Stimulated activated naive CD4-positive, alpha-beta T cell treated with Interleukin-2 at 50 U/mL for 16 hours (primary cell): Measurements from ENCODE around the gene DLG2.
"Not testable (repeated sequence)": the region's sequence is repeated elsewhere in the genome, so short reads cannot be mapped to it uniquely, and the experiment has no call there.

Source experiments
- DNase-seq: peaks from one replicate; lab custom pipeline; 2025; lab: John Stamatoyannopoulos, UW

DLG2 gene

DNA sequence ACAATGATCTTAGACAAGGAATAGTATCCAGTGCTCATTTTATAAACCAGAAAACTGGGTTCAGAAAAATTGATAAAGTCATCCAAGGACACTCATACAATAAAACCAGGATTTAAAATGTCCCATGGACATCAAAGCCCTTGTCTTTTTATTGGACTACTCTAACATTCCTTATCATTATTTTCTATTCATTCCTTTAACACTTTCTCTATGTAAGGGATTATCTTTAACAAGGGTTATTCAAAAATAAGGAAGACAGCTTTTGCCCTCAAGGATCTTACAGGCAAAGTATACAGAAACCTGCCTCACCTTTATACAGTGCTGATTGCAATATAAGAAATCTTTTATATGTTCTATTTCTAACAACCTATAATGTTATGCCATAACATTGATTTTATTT lies 790.8 kb downstream of the DLG2 start:
- no peak for DNase-seq

DNA sequence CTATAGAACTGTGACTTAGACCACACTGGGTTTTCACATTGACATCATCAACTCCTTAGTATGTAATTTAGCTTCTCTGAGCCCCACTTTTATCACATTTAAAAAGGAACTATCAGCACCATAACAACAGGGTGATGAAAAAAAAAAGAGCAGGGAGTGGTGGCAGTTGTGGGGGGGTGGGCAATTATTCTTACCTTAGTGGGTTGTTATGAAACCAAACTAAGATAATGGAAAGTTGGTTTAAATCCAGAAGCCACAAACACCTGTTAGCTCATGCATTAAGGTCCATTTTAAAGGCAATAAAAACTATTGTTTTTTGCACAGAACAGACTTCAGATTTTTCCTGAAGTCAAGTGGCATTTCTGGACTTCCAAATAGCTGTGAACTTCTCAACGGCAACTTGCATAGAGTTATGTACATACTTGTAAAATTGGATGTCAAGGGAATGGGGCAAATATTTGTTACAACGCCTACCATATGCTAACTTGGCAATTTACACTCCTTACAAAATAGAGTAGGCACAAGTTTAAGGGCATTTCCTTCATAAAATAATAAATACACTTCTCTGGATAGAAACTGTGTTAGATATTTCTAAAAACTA lies 793.6 kb downstream of the DLG2 start:
- DNase-seq, result no peak

DNA sequence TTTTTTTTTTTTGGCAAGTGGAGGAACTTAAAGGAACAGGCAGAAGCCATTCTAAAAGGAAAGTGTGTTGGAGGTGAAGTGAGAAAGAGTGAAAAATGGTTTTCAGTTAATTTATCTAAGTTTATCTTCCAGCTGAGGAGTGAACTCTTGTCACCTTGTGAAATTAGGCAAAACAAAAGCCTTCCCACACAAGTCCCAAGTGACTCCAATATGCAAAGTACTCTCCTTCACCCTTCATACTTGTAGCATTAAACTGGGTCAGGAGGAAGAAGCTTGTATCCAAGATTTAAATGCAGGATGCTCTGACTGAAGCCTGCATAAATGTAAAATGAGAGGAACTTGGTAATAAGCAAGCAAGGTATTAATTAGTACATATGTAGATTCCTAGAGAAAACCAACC lies 796.8 kb downstream of the DLG2 start:
- no peak for DNase-seq

DNA sequence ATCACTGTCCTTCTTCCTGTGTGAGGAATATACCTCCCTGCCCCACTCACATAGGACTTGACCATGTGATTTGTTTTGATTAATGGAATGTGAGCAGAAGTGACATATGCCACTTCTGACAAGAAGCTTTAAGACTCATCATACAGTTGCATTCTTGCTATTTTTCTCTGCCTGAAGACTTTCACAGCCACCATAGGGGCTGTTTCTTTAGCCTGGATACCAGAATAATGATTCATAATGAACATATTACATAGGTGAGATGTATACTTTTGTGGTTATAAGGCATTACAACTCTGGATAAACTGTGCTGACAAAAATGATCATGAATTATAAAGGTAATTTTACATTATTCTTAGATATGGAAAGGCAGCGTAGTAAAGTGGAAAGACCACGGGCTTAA lies 798.0 kb downstream of the DLG2 start:
- no peak for DNase-seq

DNA sequence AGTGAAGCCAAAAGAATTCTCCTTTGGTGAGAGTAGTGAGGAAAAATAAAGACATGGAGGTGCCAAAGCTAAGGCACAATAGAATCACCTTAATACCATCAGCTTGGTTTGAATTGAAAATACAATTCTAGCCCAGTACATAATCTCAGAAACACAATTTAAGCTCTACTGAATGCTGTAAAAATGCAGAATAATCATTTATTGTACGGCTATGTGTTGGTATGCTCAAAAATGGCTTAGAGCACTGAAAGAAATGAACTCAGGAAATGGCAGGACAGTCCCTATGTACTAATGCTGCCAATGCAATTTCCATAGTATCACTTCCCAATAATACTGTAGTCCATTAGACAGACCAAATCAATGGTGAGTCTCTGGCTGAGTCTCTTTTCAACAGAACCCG lies 798.5 kb downstream of the DLG2 start:
- DNase-seq, result no peak

DNA sequence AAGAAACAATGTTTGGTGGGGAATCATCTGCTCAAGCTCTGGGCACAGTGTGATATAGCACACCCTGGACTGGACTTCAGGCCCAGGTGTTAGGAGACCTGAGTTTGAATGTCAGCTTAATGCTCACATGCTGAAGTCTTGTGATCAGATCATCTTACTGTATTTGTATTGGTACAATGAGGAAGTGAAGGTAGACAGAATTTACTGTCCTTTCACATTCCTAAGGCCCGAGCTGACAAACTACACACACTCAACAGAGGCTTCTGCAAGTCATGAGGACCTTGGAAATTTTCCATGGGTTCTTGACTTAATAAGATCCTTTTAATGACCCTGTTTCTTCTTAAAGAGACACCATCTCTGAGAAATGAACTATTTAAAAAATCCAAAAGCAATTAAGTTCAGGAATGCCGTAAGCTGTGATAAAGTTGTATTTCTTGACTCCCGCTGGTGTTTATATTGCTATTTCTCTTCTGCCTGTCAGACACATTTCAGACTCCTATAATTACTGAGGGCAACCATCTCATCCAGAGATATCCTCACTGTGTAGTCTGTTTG lies 802.0 kb downstream of the DLG2 start:
- DNase-seq, result no peak

DNA sequence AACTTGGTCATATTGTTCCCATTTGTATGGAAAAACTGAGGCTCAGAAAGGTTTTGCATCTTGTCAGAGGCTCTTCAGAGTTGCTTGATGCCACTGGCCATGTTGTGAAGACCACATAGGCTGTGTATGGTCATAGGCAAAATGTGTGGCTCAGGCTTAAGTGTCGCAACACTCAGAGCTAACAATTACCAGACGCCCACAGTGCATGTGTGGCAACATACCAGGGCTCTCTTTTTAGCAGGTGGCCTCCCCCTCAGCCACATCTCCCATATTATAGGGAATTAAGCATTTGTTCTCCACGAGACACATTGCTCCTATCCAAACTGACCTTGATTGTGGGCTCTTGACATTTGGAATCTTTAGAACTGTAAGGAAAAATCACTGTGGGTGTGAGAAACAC lies 802.5 kb downstream of the DLG2 start:
- no peak for DNase-seq

DNA sequence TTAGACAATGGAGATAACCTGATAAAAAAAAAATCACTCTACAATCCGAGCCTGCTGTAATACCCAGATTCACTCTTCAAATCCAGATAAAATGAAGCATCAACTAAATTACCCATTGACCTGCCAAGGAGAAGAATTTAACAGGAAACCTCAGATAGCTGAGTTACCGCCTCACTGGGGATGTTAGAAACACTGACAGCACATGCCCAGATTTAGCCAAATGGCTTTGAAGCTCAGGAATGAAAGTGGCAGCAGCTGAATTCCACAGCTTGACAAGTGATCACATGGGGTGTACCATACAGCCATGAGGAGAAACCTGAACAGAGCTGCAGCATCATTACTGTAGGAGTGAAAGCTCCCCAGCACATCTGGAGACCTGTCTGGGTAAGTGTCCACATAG lies 807.6 kb downstream of the DLG2 start:
- no peak for DNase-seq

DNA sequence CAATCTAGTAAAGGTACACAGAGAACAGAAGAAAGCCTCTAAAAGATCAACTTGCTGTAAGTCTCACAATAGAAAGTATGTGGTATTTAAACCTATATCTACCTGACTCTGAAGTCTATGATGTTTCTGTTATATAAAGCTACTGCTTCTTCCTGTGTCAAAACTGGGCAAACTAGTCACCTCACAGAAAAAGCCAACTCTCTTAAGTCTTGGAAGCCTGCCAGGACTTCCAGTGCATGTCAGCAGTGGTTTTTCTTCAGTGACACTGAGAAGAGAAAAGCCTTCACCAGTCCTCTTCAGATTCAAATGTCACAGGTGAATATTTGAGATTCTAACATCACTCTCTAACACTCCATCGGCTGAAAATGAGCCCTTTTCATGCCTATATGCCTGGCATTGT lies 808.0 kb downstream of the DLG2 start:
- no peak for DNase-seq

DNA sequence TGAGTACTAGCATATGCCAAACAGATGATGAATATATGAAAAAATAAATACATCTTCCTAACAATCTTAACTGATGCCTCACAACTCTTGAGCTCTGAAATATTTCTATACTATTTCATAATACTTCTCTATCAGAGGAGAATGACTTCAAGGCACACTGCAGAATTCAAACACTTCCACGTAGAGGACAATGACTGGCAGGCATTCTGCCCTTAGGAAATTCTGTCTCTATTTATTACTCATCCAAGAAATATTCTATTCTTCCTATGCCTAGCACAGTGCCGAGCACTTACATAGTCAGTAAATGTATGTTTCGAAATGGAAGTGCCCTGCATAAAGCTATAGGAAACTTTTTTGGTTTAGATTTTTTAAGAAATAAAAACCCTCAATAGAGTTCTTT lies 809.1 kb downstream of the DLG2 start:
- no peak for DNase-seq

DNA sequence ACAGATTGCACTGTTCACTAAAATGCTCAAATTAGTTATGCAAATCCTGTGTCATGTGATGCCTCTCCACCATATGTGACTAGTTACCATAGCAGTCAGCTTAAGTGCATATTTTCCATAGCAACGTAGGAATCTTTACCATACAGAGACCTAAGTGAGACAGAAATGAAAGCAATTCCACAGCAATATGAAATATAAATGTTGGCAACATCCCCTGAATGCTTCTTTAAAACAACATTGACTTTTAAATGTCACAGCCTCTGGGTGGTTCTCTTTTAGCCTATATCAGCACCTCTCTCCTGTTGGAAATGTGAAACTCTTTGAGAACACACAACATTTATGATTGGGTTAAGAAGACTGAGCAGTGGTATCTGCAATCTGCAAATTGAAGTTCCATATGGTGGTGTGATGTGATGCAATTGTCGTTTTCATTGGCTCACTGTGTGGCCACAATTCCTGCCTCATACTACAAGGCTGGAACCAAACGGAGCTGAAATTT lies 814.6 kb downstream of the DLG2 start:
- no peak for DNase-seq

DNA sequence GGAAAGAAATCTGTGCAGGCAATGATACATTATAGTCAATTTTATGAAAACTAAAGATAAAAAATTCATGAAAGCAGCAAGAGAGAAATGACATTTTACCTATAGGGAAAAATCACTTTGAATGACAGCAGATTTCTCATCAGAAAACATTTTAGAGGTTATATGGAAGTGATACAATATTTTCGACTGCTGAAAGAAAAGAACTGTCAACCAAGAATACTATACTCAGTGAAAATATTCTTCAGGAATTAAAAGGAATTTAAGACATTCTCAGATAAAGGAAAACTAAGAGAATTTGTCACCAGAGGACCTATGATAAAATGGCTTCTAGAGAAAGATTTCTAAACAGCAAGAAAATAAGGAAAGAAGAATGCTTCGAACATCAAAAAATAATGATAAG lies 820.8 kb downstream of the DLG2 start:
- DNase-seq, result no peak

DNA sequence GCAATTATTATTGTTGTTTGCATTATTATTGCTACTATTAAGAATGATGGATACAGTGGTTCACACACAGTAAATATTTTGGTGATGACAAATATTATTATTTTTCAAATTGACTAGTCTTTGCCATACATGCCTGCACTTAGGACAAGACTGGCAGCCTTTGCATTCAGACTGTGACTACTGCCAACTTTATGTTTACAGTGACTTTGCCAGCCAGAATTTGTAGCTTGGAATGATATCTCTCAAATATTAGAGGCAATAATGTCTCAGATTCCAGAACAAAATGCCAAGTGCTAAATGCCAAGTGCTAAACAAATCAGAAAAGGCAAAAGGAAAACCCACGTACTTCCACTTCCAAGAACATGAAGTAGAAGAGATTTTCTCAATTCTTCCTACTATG lies 823.1 kb downstream of the DLG2 start:
- DNase-seq, result no peak

DNA sequence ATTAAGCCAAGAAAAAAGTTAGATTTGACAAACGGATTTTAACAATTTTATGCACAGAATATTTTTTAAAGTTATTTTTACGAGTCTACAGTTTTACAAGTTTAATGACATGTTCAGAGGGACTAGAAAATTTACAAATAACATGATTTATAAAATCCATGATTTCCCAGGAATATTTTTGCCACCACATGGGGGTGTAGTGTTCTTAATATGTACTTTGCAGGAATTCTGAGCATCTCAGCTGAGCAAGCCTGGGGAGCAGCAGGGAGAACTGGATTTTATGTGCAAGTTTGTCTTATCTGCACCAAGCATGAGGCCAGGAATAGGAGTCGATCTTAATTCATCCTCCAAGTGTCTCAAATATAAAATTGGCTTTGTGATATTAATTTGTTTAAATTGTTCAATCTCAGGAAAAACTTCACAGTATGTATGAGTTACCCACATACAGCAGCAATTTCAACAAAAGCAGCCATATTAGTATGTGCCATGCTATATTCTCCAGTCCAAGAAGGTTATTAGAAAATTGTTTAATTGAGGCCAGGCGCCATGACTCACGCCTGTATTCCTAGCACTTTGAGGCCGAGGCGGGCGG lies 826.3 kb downstream of the DLG2 start:
- no peak for DNase-seq

DNA sequence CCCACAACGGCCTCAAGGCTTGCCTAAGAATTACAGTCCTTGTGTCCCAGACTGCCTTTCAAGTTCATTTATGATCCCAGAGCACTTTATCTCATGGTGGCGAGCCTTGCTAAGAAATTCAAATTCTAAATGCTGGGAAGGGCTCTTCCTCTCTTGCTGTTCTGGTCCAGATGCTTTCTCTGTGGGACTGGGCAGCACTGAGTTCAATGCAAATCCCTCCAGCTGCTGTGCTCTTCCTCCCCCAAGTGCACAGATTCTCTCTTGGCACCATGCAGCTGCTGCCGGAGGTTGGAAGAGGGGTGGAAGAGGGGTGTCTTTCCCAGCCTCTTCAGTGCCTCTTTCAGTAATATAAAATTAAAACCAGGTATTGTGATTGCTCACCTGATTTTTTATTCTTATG lies 828.0 kb downstream of the DLG2 start:
- DNase-seq, result no peak

DNA sequence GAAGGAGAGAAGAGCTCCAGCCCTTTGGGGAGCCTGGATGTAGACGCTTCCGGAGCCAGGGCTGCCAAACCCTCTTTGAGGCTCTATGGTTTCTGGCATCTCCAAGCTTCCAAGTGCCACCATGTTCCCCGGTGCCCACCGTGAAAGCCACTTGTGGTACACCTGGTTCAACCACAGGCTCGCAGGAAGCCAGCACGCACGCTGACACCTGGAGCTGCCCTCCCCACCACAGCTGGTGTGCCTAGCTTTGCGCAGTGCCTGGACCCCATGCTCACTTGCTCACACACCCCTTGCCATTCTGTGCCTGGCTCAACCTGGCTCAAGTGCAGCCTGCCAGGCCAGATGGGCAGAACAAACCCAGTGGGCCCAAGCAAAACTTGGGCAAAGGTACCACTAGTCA lies 831.4 kb downstream of the DLG2 start:
- no peak for DNase-seq

DNA sequence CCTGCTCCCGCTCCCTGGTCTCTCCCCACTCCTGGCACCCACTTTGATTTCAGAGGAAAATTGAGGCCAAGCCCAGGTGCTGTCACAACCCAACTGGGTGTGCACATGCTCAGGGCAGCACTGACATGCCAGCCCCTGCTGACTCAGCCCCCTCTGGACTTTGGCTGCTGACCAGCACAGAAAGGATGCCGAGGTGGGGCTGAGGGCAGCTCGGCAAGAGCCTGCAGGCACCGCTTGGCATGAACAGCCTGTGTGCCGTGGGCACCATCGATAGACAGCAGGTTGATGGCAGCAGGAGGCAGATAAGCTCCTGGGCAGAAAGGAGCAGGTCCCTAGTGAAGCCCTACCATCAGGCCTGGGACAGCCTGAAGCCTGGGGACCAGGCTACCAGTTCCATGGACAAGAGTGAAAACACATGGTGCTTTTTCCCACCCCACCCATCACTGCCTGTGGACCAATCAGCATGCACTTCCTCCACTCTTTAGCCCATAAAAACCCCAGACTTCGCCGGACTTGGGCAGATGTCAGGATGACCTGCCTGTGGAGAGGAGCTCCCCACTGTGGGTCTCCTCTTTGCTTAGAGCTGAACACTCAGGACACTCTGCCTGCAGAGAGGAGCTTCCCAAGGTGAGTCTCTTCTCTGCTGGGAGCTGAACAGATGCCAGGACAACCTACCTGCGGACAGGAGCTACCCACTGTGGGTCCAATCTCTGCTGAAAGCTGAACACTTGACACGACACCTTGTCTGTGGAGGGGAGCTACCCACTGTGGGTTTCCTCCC lies 832.3 kb downstream of the DLG2 start:
- no peak for DNase-seq

DNA sequence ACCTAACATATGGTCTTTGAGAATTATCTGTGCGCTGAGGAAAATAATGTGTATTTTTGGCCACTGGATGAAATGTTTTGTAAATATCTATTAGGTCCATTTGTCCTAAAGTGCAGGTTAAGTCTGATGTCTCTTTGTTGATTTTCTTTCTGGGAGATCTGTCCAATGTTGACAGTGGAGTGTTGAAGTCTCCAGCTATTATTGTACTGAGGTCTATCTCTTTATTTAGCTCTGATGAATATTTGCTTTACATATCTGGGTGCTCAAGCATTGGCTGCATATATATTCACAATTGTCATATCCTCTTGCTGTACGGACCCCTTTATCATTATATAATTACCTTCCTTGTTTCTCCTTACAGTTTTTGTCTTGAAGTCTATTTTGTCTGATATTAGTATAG lies 833.8 kb downstream of the DLG2 start:
- DNase-seq, result no peak

DNA sequence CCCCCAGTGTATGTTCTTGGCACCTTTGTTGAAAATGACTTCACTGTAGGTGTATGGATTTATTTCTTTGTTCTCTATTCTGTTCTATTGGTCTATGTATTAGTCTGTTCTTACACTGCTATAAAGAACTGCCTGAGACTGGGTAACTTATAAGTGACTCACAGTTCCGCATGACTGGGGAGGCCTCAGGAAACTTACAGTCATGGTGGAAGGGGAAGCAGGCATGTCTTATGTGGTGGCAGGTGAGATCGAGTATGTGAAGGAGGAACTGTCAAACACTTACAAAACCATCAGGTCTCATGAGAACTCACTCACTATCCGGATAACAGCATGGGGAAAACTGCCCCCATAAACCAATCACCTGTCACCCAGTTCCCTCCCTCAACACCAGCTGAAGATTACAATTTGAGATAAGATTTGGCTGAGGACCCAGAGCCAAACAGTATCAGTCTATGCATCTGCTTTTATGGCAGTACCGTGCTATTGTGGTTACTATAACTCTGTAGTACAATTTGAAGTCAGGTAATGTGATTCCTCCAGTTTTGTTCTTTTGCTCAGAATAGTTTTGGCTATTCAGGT lies 836.2 kb downstream of the DLG2 start:
- no peak for DNase-seq

DNA sequence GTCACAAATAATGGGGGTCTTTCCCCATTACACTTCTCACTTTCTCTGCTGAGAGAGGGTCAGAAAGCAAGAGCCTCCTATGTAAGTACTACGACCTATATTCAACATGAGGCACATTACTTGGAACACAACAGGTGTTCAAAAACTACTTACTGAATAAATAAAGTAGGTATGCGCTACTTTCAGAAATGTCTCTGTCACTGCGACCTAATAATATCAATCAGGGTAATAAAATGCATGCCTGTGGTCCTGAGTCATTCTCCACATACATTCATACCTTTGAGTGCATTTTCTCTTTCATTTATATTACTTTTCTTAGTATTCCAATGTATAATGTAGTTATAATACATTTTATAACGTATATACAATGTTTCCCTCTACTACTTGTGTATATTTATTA lies 838.9 kb downstream of the DLG2 start:
- no peak for DNase-seq

DNA sequence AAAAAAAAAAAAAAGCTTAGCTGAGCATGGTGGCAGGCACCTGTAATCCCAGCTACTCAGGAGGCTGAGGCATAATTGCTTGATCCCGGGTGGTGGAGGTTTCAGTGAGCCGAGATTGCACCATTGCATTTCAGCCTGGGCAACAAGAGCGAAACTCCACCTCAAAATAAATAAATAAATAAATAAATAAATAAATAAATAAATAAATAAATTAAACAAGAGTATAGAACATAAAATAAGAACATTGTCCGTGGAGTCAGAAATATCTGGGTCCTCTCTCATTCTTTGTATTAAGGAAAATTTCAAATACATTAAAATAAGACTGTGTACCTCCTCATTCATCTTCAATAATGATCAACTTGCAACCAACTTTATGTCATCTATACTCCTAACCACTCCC lies 843.0 kb downstream of the DLG2 start:
- DNase-seq, result not testable (repeated sequence)

DNA sequence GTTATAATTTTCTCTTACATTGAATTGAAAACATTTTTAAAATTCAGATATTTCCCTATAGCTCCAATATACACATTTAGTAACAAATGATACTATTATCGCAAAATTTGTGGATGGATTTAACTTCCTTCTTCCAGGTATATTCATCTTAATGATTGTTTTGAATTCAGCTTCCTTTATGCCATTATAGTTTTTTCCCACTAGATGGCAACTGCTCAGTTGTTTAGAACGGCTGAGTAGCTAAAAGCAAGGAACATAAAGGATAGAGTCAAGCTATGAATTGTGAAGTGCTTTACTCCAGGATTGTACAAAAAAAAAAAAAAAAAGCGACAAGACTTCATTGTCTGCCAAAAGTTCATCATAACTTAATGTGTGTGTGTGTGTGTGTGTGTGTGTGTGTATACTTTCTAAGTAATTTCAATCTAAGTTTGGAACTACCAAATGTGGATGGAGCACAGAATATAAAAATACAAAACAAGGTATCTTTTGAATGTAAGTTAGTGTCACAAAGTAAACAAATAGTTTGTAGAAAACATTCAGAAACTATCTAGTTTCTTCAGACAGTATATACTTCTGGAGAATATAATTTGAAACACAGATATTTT lies 846.4 kb downstream of the DLG2 start:
- no peak for DNase-seq
